Hepatic stellate cell (primary cell): Measurements from ENCODE around the gene EHMT2.
"Not testable (repeated sequence)": the region's sequence is repeated elsewhere in the genome, so short reads cannot be mapped to it uniquely, and the experiment has no call there.

Experiments used
- DNase-seq: peaks from one replicate; pipeline ENCODE4 v3.0.0; 2011; ENCODE audit warnings: low spot score

The EHMT2 gene

DNA sequence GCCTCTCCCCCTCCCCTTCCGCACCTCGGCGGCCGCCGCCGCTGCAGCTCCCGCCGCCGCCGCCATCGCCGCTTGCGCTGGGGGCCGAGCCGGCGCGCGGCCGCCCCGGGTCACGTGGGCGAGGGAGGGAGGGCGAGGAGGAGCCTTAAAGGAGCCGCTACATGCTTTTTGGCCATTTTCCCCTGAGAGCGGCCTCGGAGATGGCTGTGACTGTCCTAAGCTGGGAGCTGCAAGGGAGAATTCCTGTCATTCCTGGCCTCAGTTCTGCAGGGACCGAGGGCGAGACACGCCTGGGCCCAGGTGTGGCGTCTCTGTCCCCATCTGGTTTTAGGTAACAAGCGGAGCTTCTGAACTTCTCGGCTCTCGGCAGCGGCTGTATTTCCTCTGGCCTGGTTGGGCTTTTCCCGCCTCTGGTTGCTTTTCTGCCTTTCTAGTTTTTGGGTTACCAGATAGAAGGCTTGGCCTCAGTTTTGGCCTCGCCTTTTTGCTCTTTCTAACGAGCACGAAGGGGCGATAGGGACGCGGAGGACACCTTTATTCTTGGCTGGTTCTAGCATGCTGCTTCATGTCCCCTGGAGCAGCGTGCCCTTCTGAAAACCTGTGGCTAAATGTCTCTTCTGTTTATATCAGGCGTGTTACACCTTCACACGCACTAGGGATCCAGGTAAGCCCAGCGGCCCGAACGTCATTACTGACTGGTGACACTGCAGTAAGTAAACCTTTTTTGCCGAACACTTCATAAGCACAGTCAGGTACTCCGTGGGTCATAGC, at the start of gene EHMT2:
Gene EHMT2, minus strand, starts transcription at position 87 of the 771 bp plus-strand sequence. Its CDS starts 21 bp downstream, at position 66.
- peak; percentile 92 for DNase-seq

DNA sequence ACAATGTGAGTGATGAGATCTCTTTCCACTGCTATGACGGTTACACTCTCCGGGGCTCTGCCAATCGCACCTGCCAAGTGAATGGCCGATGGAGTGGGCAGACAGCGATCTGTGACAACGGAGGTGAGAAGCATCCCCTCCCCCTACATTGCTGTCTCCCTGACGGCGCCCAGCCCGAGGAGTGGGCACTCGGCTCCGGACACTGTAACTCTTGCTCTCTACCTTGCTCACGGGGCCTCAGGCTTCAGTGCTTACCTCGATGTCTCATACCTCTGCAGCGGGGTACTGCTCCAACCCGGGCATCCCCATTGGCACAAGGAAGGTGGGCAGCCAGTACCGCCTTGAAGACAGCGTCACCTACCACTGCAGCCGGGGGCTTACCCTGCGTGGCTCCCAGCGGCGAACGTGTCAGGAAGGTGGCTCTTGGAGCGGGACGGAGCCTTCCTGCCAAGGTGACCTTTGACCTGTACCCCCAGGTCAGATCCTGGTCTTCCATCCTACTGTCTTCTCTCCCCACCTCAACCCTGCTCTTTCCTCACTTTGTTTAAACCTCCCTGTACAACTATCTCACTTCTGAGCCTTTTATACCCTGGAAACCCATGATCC, 49.7 kb upstream of the EHMT2 start:
- no peak for DNase-seq

DNA sequence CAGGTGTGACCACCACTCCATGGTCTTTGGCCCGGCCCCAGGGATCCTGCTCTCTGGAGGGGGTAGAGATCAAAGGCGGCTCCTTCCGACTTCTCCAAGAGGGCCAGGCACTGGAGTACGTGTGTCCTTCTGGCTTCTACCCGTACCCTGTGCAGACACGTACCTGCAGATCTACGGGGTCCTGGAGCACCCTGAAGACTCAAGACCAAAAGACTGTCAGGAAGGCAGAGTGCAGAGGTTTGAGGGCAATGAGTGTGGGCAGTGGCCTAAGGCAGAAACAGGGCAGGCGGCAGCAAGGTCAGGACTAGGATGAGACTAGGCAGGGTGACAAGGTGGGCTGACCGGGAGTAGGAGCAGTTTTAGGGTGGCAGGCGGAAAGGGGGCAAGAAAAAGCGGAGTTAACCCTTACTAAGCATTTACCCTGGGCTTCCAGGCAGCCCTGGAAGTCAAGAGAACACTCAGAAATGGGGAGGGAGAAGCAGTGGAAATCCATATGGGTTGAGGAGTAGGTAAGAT, 48.9 kb upstream of the EHMT2 start:
- DNase-seq = no peak

DNA sequence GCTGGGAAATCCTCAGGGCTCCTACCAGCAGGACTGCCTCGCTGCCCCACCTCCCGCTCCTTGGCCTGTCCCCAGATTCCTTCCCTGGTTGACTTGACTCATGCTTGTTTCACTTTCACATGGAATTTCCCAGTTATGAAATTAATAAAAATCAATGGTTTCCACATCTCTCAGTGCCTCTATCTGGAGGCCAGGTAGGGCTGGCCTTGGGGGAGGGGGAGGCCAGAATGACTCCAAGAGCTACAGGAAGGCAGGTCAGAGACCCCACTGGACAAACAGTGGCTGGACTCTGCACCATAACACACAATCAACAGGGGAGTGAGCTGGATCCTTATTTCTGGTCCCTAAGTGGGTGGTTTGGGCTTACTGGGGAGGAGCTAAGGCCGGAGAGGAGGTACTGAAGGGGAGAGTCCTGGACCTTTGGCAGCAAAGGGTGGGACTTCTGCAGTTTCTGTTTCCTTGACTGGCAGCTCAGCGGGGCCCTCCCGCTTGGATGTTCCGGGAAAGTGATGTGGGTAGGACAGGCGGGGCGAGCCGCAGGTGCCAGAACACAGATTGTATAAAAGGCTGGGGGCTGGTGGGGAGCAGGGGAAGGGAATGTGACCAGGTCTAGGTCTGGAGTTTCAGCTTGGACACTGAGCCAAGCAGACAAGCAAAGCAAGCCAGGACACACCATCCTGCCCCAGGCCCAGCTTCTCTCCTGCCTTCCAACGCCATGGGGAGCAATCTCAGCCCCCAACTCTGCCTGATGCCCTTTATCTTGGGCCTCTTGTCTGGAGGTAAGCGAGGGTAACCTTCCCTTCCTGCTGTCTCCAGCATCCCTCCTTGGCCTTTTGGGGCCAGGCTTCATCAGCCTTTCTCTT, 48.2 kb upstream of the EHMT2 start, which contains the start of gene CFB:
Gene CFB, plus strand, starts transcription at position 589 of the 863 bp plus-strand sequence. Its CDS starts 127 bp downstream, at position 716.
- peak; percentile 97 for DNase-seq

DNA sequence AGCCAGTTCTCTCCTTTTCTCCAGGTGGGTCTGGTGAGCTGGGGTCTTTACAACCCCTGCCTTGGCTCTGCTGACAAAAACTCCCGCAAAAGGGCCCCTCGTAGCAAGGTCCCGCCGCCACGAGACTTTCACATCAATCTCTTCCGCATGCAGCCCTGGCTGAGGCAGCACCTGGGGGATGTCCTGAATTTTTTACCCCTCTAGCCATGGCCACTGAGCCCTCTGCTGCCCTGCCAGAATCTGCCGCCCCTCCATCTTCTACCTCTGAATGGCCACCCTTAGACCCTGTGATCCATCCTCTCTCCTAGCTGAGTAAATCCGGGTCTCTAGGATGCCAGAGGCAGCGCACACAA, 47.6 kb upstream of the EHMT2 start:
- DNase-seq = no peak

DNA sequence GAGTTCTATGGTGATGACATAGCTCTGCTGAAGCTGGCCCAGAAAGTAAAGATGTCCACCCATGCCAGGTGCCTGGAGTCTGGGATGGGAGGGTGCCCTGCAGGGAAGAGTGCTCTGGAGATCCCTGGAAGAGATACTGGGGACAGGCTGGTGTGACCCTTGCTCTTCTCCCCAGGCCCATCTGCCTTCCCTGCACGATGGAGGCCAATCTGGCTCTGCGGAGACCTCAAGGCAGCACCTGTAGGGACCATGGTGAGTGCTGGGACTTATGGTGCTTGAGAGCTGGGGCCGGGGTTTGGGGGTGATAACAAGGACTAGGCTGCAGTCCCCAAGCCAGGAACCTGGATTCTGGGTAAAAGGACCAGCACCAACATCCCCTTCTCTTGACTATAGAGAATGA, 46.2 kb upstream of the EHMT2 start:
- no peak for DNase-seq

DNA sequence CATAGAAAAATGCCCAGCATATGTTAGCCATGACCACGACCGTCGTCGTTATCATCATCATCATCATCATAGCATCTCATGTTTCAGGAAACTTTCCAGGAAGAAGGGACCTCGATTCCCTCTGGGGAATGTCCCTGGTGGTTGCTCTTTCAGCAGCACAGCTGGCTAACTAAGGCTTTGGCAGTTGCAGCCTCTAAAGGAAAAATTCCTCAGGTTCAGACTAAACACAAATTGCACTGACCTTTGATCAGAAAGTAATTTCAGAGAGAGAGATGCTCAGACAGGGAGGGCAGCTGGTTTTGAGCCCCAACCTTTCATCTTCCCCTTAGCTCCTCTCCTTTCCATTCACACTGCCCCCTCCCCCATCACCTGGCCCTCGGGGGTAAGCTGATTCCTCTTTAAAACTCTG, 42.8 kb upstream of the EHMT2 start:
- peak; percentile 36 for DNase-seq

DNA sequence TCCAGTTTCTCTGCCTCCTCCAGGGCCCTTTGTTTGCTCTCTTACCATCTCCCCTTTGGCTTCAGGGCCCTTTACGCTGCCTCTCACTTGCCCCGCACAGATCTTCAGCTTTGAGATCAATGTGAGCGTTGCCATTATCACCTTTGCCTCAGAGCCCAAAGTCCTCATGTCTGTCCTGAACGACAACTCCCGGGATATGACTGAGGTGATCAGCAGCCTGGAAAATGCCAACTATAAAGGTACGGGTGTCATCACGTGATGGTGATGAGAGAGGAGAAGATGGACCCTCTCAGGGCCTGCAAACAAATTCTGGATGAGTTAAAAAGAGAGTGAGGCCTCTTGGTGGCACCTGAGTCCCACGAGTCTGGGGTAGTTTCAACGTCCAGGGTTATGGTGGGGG, 38.3 kb upstream of the EHMT2 start:
- DNase-seq = no peak

DNA sequence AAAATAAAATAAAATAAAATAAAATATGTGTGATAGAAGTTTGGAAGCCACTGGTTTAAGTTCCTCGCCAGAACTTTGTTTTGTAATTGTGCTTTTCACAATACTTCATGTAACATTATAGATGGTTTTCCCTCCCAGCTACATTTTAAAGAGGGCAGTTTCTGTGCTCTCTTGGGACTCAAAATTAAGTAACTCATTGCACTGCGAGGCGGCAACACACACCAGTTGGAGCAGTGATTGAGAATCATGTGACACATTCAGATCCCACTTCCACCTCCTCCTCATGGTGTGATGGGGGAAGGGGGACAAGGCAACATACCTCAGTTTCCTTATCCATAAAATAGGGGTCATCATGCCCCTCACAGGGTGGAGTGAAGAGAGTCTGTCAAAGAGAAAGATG, 37.5 kb upstream of the EHMT2 start:
- no peak for DNase-seq

DNA sequence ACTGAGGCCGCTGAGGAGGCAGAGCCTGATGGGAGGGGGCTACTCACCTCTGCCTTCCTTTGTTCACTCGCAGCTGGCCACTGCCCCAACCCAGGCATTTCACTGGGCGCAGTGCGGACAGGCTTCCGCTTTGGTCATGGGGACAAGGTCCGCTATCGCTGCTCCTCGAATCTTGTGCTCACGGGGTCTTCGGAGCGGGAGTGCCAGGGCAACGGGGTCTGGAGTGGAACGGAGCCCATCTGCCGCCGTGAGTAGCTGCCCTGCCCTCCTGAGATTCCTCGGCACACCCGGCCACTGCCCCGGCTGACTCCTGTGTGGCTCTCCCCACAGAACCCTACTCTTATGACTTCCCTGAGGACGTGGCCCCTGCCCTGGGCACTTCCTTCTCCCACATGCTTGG, 36.0 kb upstream of the EHMT2 start:
- DNase-seq = no peak

DNA sequence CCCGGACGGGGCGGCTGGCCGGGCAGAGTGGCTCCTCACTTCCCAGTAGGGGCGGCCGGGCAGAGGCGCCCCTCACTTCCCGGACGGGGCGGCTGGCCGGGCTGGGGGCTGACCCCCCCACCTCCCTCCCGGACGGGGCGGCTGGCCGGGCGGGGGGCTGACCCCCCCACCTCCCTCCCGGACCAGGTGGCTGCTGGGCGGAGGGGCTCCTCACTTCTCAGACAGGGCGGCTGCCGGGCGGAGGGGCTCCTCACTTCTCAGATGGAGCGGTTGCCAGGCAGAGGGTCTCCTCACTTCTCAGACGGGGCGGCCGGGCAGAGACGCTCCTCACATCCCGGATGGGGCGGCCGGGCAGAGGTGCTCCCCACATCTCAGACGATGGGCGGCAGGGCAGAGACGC, 34.6 kb upstream of the EHMT2 start:
- DNase-seq = not testable (repeated sequence)

DNA sequence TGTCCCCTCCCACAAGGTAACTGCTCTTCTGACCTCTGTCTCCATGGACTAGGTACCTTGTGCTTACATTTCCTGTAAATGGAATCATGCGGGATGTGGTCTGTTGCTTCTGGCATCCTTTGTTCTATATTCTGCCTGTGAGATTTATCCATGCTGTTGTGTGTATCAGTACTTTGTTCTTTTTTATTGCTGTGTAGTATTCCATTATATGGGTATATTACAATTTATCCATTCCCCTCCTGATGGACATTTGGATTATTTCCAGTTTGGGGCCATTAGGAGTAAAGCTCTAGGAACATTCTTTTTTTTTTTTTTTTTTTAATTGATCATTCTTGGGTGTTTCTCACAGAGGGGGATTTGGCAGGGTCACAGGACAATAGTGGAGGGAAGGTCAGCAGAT, 33.5 kb upstream of the EHMT2 start:
- DNase-seq = no peak

DNA sequence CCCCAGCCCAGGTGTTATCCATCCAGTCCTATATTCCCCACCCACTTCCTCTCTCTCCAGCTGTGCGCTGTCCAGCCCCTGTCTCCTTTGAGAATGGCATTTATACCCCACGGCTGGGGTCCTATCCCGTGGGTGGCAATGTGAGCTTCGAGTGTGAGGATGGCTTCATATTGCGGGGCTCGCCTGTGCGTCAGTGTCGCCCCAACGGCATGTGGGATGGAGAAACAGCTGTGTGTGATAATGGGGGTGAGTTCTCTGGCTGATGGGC, 31.1 kb upstream of the EHMT2 start:
- no peak for DNase-seq

DNA sequence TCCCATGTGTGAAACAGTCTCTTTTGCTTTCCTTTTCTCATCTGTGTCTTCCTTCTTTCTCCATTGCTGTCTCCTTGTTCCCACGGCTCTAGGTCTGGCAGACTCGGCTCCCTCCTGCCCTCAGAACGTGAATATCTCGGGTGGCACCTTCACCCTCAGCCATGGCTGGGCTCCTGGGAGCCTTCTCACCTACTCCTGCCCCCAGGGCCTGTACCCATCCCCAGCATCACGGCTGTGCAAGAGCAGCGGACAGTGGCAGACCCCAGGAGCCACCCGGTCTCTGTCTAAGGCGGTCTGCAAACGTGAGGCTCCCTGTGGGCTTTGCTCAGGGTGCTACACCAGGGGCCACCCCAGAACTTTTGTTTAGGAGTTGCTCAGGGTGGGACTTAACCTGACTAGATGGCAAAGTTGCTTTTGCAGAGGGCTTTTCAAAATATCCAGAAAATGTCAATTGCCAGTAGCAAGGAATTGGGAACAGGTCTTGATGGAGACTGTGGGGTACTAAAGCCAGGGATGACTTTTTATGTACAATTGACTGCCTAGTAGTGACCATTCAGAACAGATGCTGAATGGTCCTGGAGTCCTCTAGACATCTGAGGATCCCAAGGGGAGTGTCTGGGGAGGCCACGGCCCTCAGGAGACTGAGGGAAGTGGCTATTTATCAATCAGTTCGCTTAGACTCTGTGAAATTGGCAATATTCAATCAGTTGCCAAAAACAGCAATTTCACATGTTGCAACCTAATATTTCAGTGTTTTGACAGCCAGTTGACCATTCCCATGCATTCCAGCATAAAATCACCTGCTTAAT, 30.6 kb upstream of the EHMT2 start:
- DNase-seq = no peak

DNA sequence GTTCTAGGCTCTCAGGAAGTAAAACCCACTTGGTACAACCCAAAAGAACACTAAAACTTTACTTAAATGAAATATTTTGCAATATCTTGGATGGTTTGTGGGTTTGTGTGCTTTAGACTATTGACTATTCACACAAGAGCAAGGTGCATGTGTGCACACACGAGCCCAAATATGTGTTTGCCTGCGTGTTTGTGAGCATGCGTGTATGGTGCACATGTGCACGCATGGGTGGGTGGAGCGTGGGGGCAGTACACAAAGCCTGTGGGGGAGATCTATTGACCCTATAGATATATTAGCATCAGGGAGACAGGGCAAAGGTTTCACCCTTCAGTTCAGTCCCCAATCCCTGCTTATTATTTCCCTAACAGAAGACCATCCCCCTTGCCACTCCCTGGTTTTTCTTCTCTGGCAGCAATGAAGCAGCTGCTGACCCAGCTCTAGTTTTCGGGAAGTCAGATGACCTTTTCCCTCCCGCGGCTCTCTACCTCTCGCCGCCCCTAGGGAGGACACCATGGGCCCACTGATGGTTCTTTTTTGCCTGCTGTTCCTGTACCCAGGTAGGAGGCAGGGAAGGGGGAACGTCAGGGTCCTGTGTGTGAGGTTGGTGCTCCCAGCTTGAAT, 29.9 kb upstream of the EHMT2 start, which contains the start of gene C2:
Gene C2, plus strand, starts transcription at position 476 of the 621 bp plus-strand sequence. Its CDS starts 36 bp downstream, at position 512.
- no peak for DNase-seq

DNA sequence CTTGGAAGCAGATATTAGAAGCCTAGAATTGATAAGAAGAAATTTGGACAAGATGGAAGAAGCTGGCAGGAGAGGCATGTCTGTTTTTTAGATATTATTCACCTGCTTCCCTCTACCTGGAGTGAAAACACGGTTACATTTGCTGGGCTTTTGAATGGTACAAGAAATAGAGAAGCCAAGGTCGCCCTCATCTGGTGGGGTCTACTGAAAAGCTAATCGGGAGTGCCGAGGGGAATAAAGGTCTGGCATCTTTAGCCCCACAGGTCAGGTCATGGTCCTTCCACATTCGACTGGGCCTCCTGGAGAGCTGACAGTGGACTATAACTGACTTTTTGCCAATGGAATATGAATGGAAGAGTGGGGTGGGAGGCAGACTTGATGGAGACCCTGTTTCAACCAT, 25.4 kb upstream of the EHMT2 start:
- no peak for DNase-seq

DNA sequence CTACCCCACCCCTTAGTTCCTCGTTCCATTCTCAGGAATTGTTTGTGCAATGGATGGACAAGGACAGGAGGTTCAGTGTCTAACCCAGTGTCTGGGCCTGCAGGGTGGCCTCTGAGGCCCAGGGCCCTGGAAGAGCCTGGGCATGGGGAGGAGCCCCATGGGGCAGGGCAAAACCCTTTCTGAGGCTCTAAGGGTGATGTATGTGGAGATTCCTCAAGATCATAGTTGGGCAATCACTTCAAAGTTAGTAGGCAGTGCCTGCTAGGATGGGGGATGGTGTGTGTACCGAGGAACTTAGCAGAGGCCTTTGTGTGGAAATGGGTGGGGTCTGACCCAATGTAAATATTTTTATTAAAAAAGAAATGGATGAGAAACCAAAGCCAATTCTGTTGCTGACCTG, 23.3 kb upstream of the EHMT2 start:
- DNase-seq = no peak

DNA sequence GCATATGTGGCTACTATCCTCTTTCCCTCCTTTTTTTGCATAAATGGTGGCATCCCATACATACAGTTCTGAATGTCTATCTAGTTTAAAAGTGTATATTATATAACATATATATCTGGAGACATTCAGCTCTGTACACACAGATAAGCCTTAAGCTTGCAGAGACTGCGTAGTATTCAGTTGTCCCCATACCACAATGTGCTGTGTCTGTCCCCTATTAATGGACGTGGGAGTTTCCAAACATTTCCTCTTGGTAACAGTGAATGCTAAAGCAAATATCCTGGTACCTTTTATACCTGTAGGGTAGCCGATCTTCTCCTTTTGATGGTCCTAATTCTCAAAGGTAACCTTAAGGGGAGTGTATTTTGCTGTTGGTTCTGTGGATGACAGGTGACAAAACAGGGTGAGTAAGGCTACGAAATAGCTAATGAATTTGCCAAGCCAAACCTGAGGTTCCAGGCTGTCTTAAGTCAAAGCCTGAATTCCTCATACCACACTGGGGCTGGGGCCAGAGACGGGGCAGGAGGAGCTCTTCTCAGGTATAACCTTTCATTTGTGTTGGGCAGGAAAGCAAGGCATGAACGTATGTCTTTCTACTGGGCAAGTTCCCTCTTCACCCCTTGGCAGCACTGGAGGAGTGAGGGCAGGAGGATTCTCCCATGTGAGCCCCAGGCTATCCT, 22.3 kb upstream of the EHMT2 start:
- DNase-seq = no peak

DNA sequence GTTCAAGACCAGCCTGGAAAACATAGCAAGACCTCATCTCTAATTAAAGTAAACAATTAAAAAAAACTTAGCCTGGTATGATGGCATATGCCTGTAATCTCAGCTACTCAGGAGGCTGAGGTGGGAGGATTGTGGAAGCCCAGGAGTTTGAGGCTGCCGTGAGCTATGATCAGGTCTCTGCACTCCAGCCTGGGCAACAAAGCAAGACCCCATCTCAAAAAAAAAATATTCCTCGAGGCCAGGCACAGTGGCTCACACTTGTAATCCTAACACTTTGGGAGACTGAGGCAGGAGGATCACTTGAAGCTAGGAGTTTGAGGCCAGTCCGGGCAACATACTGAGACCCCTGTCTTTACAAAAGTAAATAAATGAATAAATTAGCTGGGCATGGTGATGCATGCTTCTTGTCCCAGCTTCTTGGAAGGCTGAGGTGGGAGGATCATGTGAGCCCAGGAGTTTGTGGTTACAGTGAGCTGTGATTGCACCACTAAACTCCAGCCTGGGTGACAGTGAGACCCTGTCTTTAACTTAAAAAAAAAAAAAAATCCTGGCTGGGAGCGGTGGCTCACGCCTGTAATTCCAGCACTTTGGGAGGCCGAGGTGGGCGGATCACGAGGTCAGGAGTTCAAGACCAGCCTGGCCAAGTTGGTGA, 20.7 kb upstream of the EHMT2 start:
- no peak for DNase-seq

DNA sequence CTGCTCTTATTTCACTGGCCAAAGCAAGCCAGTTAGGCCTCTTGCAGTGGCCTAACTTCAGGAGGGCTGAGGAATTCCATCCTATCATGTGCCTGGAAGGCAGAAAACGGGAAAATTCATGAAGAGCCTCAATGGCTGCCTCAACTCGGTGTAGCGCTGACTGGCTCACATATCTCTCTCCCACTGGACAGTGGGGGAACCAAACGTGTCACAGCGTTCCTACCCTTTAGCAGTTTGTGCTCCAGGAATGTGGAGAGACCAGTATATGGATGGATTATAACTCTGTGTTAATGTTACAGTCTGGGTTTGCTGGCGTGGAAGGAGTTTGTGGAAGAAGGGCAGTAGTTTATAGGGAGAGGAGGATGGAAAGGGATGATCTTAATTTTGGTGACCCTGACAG, 18.3 kb upstream of the EHMT2 start:
- DNase-seq = no peak
